Measurements from ENCODE around the gene ARHGEF40. TPM values are rescaled to one million over a fixed set of nuclear protein-coding genes. Genes with fewer than 3 reads are reported as not detected.

Gene ARHGEF40
- polyA plus RNA-seq, 1 experiment, result 62.7 TPM

- no peak for DNase-seq (ENCODE audit: low read depth)
- Histone ChIP-seq H3K36me3 (ENCODE audit: control insufficient read depth, insufficient read depth, low read length) (peaks cover 39% of the 10 kb centered on the region), H3K27me3 (ENCODE audit: control insufficient read depth, insufficient read depth, low read length) (no peaks in the 10 kb centered on the region), H3K4me3 (ENCODE audit: low read depth, low read length) (no peak overlapping the region)
- TF ChIP-seq CTCF (IDR thresholded peaks at IDR 0.05; ENCODE audit: insufficient read depth, low read depth, low read length), result no peak
- POLR2A ChIA-PET, result no interaction called here
- CTCF ChIA-PET, result interaction anchor here (0.7 to 2.2 kb wide), 8 partner anchors 9 to 113 kb away, joined by 3 to 20 read pairs (median 4); partner anchors contain the start of gene ARHGEF40
Observed at GRCh38 chr14:21083565-21084325, 13.6 kb downstream of the ARHGEF40 start.

- no peak for TF ChIP-seq CTCF (IDR thresholded peaks at IDR 0.05; ENCODE audit: insufficient read depth, low read depth, low read length)
- Histone ChIP-seq H3K36me3 (ENCODE audit: control insufficient read depth, insufficient read depth, low read length) (peaks cover 38% of the 10 kb centered on the region), H3K27me3 (ENCODE audit: control insufficient read depth, insufficient read depth, low read length) (no peaks in the 10 kb centered on the region), H3K4me3 (ENCODE audit: low read depth, low read length) (no peak overlapping the region)
- DNase-seq (ENCODE audit: low read depth), result no peak
- POLR2A ChIA-PET, result no interaction called here
- CTCF ChIA-PET, result interaction anchor here (0.7 to 2.2 kb wide), 7 partner anchors 8 to 113 kb away, joined by 3 to 20 read pairs (median 4); partner anchors contain the start of gene ARHGEF40
Observed at GRCh38 chr14:21084396-21084795, 14.3 kb downstream of the ARHGEF40 start.

GRCh38 chr14:21084998-21085853, 15.1 kb downstream of the ARHGEF40 start:
- no peak for TF ChIP-seq CTCF (IDR thresholded peaks at IDR 0.05; ENCODE audit: insufficient read depth, low read depth, low read length)
- DNase-seq (ENCODE audit: low read depth), result no peak
- ChIA-PET CTCF (interaction anchor here (0.7 to 5.8 kb wide), 6 partner anchors 7 to 69 kb away, joined by 3 to 55 read pairs (median 12); partner anchors contain the start of gene ARHGEF40), POLR2A (no interaction called here)
- H3K4me3 ChIP-seq (ENCODE audit: low read depth, low read length), result no peak overlapping the region
- peaks cover 33% of the 10 kb centered on the region for H3K36me3 ChIP-seq (ENCODE audit: control insufficient read depth, insufficient read depth, low read length)
- no peaks in the 10 kb centered on the region for H3K27me3 ChIP-seq (ENCODE audit: control insufficient read depth, insufficient read depth, low read length)

GRCh38 chr14:21086908-21087293, 16.8 kb downstream of the ARHGEF40 start:
- TF ChIP-seq CTCF (IDR thresholded peaks at IDR 0.05; ENCODE audit: insufficient read depth, low read depth, low read length), result no peak
- ChIA-PET CTCF (interaction anchor here (1.1 to 5.8 kb wide), 7 partner anchors 9 to 72 kb away, joined by 3 to 55 read pairs (median 23); partner anchors contain the start of gene ARHGEF40), POLR2A (no interaction called here)
- Histone ChIP-seq H3K36me3 (ENCODE audit: control insufficient read depth, insufficient read depth, low read length) (peaks cover 20% of the 10 kb centered on the region), H3K27me3 (ENCODE audit: control insufficient read depth, insufficient read depth, low read length) (no peaks in the 10 kb centered on the region), H3K4me3 (ENCODE audit: low read depth, low read length) (no peak overlapping the region)
- DNase-seq (ENCODE audit: low read depth), result no peak
